Thyroid gland (tissue), 4 donors: ENCODE data around the gene SLC8A1.

ENCODE experiments used
- CTCF ChIP-seq, 6 experiments: fragments of 200-600 bp in 3 of 6; fragments of 450-650 bp in 3 of 6; sonication (generic) in 3 of 6; IDR thresholded peaks; one replicate each; pipeline ENCODE4 v1.5.1; 2016 to 2019; ENCODE audit warnings: antibody characterized with exemption in 6 of 6, mild to moderate bottlenecking in 2 of 6, inconsistent platforms in 1 of 6, moderate library complexity in 1 of 6
- POLR2A ChIP-seq, 2 donors: fragments of 450-650 bp; IDR thresholded peaks; one replicate each; pipeline ENCODE4 v1.6.1; 2017; ENCODE audit warnings: antibody characterized with exemption in 2 of 2, mild to moderate bottlenecking in 2 of 2, moderate library complexity in 1 of 2

- TF ChIP-seq CTCF (IDR thresholded peaks at IDR 0.05) (no peak), POLR2A (IDR thresholded peaks at IDR 0.05) (no peak)
Measured at GRCh38 chr2:40370007-40370395, 81.9 kb downstream of the SLC8A1 start.
